Keratinocyte (primary cell): ENCODE measurements around the gene LRRC10B. TPM values are rescaled to one million over a fixed set of nuclear protein-coding genes. Genes with fewer than 3 reads are reported as not detected.

Experiments used
- DNase-seq: peaks from one replicate; pipeline ENCODE4 v3.0.0-alpha.2; 2011; ENCODE audit warnings: low read depth, missing footprints, low spot score
- FAIRE-seq: peaks from 2 replicates; lab custom pipeline; 2011; peaks lifted over from hg19 to GRCh38; lab: Jason Lieb, UNC
- H2AFZ ChIP-seq: 2 replicates; pipeline ENCODE4 v1.6.0; 2012; ENCODE audit warnings: low read length, control low read depth, inconsistent platforms; ENCODE audit not compliant: control insufficient read depth
- H3K27ac ChIP-seq: 2 replicates; pipeline ENCODE4 v1.5.1; 2011; ENCODE audit warnings: low read length; ENCODE audit not compliant: control insufficient read depth, insufficient read depth
- H3K27me3 ChIP-seq: 3 replicates; pipeline ENCODE4 v1.6.0; 2011; ENCODE audit warnings: low read length; ENCODE audit not compliant: control insufficient read depth, insufficient read depth; ENCODE audit errors: extremely low read depth
- H3K36me3 ChIP-seq, 2 experiments: 2 replicates in 1 of 2; 3 replicates in 1 of 2; pipeline ENCODE4 v1.5.1; 2011; ENCODE audit warnings: low read length in 2 of 2, mild to moderate bottlenecking in 1 of 2; ENCODE audit not compliant: control insufficient read depth in 2 of 2, insufficient read depth in 2 of 2; ENCODE audit errors: extremely low read depth in 1 of 2
- H3K4me1 ChIP-seq: 3 replicates; pipeline ENCODE4 v1.5.1; 2011; ENCODE audit warnings: low read length; ENCODE audit not compliant: control insufficient read depth, insufficient read depth; ENCODE audit errors: extremely low read depth
- H3K4me2 ChIP-seq: 3 replicates; pipeline ENCODE4 v1.6.0; 2011; ENCODE audit warnings: low read depth, low read length; ENCODE audit not compliant: control insufficient read depth, insufficient read depth; ENCODE audit errors: extremely low read depth
- H3K4me3 ChIP-seq, 3 experiments: fragments of 200-600 bp in 1 of 3; sonication (generic) in 1 of 3; 2 replicates in 2 of 3; 3 replicates in 1 of 3; pipeline ENCODE4 v1.5.1; 2011 to 2016; ENCODE audit warnings: low read length in 3 of 3, mild to moderate bottlenecking in 3 of 3, control low read depth in 2 of 3, inconsistent platforms in 1 of 3, low read depth in 1 of 3, mixed read lengths in 1 of 3, mixed run types in 1 of 3, moderate library complexity in 1 of 3; ENCODE audit not compliant: control insufficient read depth in 2 of 3, insufficient read depth in 2 of 3; ENCODE audit errors: extremely low read depth in 1 of 3
- H3K79me2 ChIP-seq: 2 replicates; pipeline ENCODE4 v1.6.0; 2012; ENCODE audit warnings: low read length; ENCODE audit not compliant: control insufficient read depth, insufficient read depth
- H3K9ac ChIP-seq: 3 replicates; pipeline ENCODE4 v1.6.0; 2011; ENCODE audit warnings: low read length; ENCODE audit not compliant: control insufficient read depth, insufficient read depth; ENCODE audit errors: extremely low read depth
- H3K9me1 ChIP-seq: 3 replicates; pipeline ENCODE4 v1.6.0; 2011; ENCODE audit warnings: low read length; ENCODE audit not compliant: control insufficient read depth, insufficient read depth; ENCODE audit errors: extremely low read depth
- H3K9me3 ChIP-seq: 2 replicates; pipeline ENCODE4 v1.5.1; 2012; ENCODE audit warnings: low read depth, low read length; ENCODE audit not compliant: control insufficient read depth
- H4K20me1 ChIP-seq: 3 replicates; pipeline ENCODE4 v1.6.0; 2011; ENCODE audit warnings: low read length; ENCODE audit not compliant: control insufficient read depth, insufficient read depth; ENCODE audit errors: extremely low read depth
- CTCF ChIP-seq, 3 experiments: IDR thresholded peaks in 1 of 3; conservative IDR thresholded peaks in 1 of 3; optimal IDR thresholded peaks in 1 of 3; 2 replicates in 2 of 3; 3 replicates in 1 of 3; pipeline versions ENCODE3 to v1.5.1; 2011; ENCODE audit warnings: low read length in 3 of 3, mild to moderate bottlenecking in 3 of 3, moderate library complexity in 2 of 3, control low read depth in 1 of 3, inconsistent platforms in 1 of 3; ENCODE audit not compliant: insufficient read depth in 2 of 3; ENCODE audit errors: extremely low read depth in 1 of 3
- EZH2 ChIP-seq: IDR thresholded peaks from one replicate; pipeline ENCODE4 v1.6.1; 2012; ENCODE audit warnings: inconsistent platforms, mild to moderate bottlenecking, low read length, moderate library complexity
- dilution Hi-C: fragments of 300-500 bp; cut with MboI; formaldehyde crosslinking; loops from one replicate; pipeline ENCODE4 v1.7.0; 2020; ENCODE audit warnings: low sequenced_read_pairs; ENCODE audit not compliant: extremely low pct_ligation_motif_present
- polyA plus RNA-seq, 5 experiments: library from polyadenylated mRNA; depleted of rRNA in 3 of 5; stranded (reverse) in 3 of 5; stranded (forward) in 1 of 5; unstranded in 1 of 5; fragments of >200 nt; gene quantifications; 1 replicate in 1 of 5; 2 replicates in 3 of 5; 3 replicates in 1 of 5; pipeline versions ENCODE4 v1.2.1 to v1.2.3, GENCODE V29; 2011 to 2012; ENCODE audit warnings: missing spikeins in 2 of 5, low read depth in 1 of 5, low replicate concordance in 1 of 5

LRRC10B gene
- polyA plus RNA-seq, 1 donor (not counting 4 experiments of a cell fraction or from before 2014, with no cell fraction given), result not detected

GRCh38 chr11:61524446-61524845, 15.9 kb downstream of the LRRC10B start:
- no peak for DNase-seq
- dilution Hi-C loops, result no loop called here

GRCh38 chr11:61524963-61525587, 16.5 kb downstream of the LRRC10B start:
- no peak overlapping the region for H3K27ac ChIP-seq
- dilution Hi-C loops, result no loop called here
- no peaks in the 10 kb centered on the region for H3K36me3 ChIP-seq
- H3K4me1 ChIP-seq, result no peaks in the 10 kb centered on the region
- H2AFZ ChIP-seq, result no peak overlapping the region
- H3K4me2 ChIP-seq, result no peak overlapping the region
- TF ChIP-seq CTCF (optimal IDR thresholded peaks at IDR 0.05 in 1 of 3, IDR thresholded peaks at IDR 0.05 in 1 of 3, conservative IDR thresholded peaks at IDR 0.05 in 1 of 3; ENCODE audit: extremely low read depth in 1 of 3, insufficient read depth in 2 of 3, low read length in 3 of 3) (no peak), EZH2 (no peak)
- FAIRE-seq (no peak), DNase-seq (no peak)
- no peaks in the 10 kb centered on the region for H3K79me2 ChIP-seq
- no peak overlapping the region for H3K9ac ChIP-seq
- H4K20me1 ChIP-seq, result peaks cover 4% of the 10 kb centered on the region
- no peaks in the 10 kb centered on the region for H3K9me1 ChIP-seq
- H3K9me3 ChIP-seq, result no peaks in the 10 kb centered on the region
- H3K4me3 ChIP-seq, result no peak overlapping the region
- H3K27me3 ChIP-seq, result peaks cover 9% of the 10 kb centered on the region

More at GRCh38 chr11:61524446-61524845, 15.9 kb downstream of the LRRC10B start:
- H3K9ac ChIP-seq, result no peak overlapping the region
- no peak overlapping the region for H3K4me3 ChIP-seq
- FAIRE-seq, result no peak
- no peaks in the 10 kb centered on the region for H3K9me1 ChIP-seq
- no peak overlapping the region for H3K4me2 ChIP-seq
- no peak overlapping the region for H3K27ac ChIP-seq
- H3K4me1 ChIP-seq, result no peaks in the 10 kb centered on the region
- H2AFZ ChIP-seq, result no peak overlapping the region
- no peaks in the 10 kb centered on the region for H3K79me2 ChIP-seq
- H3K36me3 ChIP-seq, result no peaks in the 10 kb centered on the region
- H3K27me3 ChIP-seq, result peaks cover 9% of the 10 kb centered on the region
- TF ChIP-seq CTCF (optimal IDR thresholded peaks at IDR 0.05 in 1 of 3, IDR thresholded peaks at IDR 0.05 in 1 of 3, conservative IDR thresholded peaks at IDR 0.05 in 1 of 3; ENCODE audit: extremely low read depth in 1 of 3, insufficient read depth in 2 of 3, low read length in 3 of 3), result no peak
- TF ChIP-seq EZH2, result no peak
- peaks cover 4% of the 10 kb centered on the region for H4K20me1 ChIP-seq
- H3K9me3 ChIP-seq, result no peaks in the 10 kb centered on the region
